Parathyroid adenoma (tissue), 2 donors: ENCODE measurements around the gene RAG2.

ENCODE experiments used
- H2AFZ ChIP-seq: fragments of 300-600 bp; sonication (generic); one replicate; pipeline ENCODE4 v1.7.0; 2017; ENCODE audit warnings: antibody characterized with exemption, mild to moderate bottlenecking
- H3K27ac ChIP-seq: fragments of 300-600 bp; sonication (generic); one replicate; pipeline ENCODE4 v1.7.0; 2017
- H3K27me3 ChIP-seq: fragments of 300-600 bp; sonication (generic); one replicate; pipeline ENCODE4 v1.7.0; 2017; ENCODE audit warnings: low read length; ENCODE audit not compliant: control insufficient read depth, insufficient read depth
- H3K36me3 ChIP-seq: fragments of 300-600 bp; sonication (generic); one replicate; pipeline ENCODE4 v1.7.0; 2017; ENCODE audit warnings: low read length; ENCODE audit not compliant: control insufficient read depth, insufficient read depth
- H3K4me1 ChIP-seq: fragments of 300-600 bp; sonication (generic); one replicate; pipeline ENCODE4 v1.7.0; 2017; ENCODE audit warnings: control low read depth
- H3K4me2 ChIP-seq: fragments of 300-600 bp; sonication (generic); one replicate; pipeline ENCODE4 v1.7.0; 2017; ENCODE audit warnings: low read length
- H3K4me3 ChIP-seq: fragments of 300-600 bp; sonication (generic); one replicate; pipeline ENCODE4 v1.7.0; 2017; ENCODE audit warnings: low read depth, low read length
- H3K79me2 ChIP-seq: fragments of 300-600 bp; sonication (generic); one replicate; pipeline ENCODE4 v1.7.0; 2017; ENCODE audit warnings: control low read depth
- H3K9ac ChIP-seq: fragments of 300-600 bp; sonication (generic); one replicate; pipeline ENCODE4 v1.7.0; 2017; ENCODE audit warnings: mild to moderate bottlenecking
- H3K9me3 ChIP-seq: fragments of 300-600 bp; sonication (generic); one replicate; pipeline ENCODE4 v1.7.0; 2017; ENCODE audit warnings: low read length; ENCODE audit not compliant: control insufficient read depth
- TF ChIP-seq, protein P1 (sequence below): fragments of 300-600 bp; sonication (generic); IDR thresholded peaks from one replicate; pipeline ENCODE4 v1.7.0; 2017; ENCODE audit warnings: antibody characterized with exemption, mild to moderate bottlenecking
- donor health status: primary hyperparathyroidism.

The RAG2 gene

GRCh38 chr11:36628141-36628540, 30.1 kb upstream of the RAG2 start:
- Histone ChIP-seq H3K9ac (no peak overlapping the region), H3K4me2 (no peak overlapping the region)
- TF ChIP-seq, protein P1, sequence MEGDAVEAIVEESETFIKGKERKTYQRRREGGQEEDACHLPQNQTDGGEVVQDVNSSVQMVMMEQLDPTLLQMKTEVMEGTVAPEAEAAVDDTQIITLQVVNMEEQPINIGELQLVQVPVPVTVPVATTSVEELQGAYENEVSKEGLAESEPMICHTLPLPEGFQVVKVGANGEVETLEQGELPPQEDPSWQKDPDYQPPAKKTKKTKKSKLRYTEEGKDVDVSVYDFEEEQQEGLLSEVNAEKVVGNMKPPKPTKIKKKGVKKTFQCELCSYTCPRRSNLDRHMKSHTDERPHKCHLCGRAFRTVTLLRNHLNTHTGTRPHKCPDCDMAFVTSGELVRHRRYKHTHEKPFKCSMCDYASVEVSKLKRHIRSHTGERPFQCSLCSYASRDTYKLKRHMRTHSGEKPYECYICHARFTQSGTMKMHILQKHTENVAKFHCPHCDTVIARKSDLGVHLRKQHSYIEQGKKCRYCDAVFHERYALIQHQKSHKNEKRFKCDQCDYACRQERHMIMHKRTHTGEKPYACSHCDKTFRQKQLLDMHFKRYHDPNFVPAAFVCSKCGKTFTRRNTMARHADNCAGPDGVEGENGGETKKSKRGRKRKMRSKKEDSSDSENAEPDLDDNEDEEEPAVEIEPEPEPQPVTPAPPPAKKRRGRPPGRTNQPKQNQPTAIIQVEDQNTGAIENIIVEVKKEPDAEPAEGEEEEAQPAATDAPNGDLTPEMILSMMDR: no peak

DNA sequence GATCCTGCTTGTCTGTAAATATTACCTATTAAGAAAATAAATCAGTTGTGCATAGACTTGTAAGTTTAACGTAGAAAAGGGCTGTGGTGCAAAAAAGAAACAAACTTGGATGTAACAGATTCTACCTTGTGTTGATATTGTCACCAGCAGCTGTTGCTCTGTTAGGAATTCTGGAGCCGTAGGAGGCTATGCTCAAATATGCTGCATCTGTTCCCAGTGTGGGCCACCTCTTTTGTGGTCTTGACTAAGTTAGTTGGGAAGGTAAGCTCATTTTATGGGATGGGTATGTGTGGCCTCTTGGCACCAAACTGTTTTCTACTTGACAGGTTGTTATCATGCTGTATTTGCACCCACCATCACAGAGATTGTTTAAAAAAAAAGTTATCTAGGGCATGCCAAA, 29.4 kb upstream of the RAG2 start:
- Histone ChIP-seq H3K79me2 (no peaks in the 10 kb centered on the region), H3K4me2 (no peak overlapping the region), H2AFZ (no peak overlapping the region), H3K27me3 (no peaks in the 10 kb centered on the region), H3K4me3 (no peak overlapping the region), H3K9me3 (no peaks in the 10 kb centered on the region), H3K4me1 (no peaks in the 10 kb centered on the region), H3K9ac (no peak overlapping the region), H3K27ac (no peak overlapping the region), H3K36me3 (no peaks in the 10 kb centered on the region)
- TF ChIP-seq, protein P1: no peak

More at GRCh38 chr11:36628141-36628540, 30.1 kb upstream of the RAG2 start:
- no peaks in the 10 kb centered on the region for H3K79me2 ChIP-seq
- H3K4me1 ChIP-seq: no peaks in the 10 kb centered on the region
- H3K36me3 ChIP-seq: no peaks in the 10 kb centered on the region
- no peak overlapping the region for H3K4me3 ChIP-seq
- H2AFZ ChIP-seq: no peak overlapping the region
- no peaks in the 10 kb centered on the region for H3K9me3 ChIP-seq
- no peak overlapping the region for H3K27ac ChIP-seq
- no peaks in the 10 kb centered on the region for H3K27me3 ChIP-seq

- Histone ChIP-seq H3K4me1 (no peaks in the 10 kb centered on the region), H3K79me2 (no peaks in the 10 kb centered on the region), H3K4me3 (no peak overlapping the region), H3K9ac (no peak overlapping the region), H3K27me3 (no peaks in the 10 kb centered on the region), H2AFZ (no peak overlapping the region), H3K4me2 (no peak overlapping the region), H3K9me3 (no peaks in the 10 kb centered on the region), H3K27ac (no peak overlapping the region), H3K36me3 (no peaks in the 10 kb centered on the region)
- TF ChIP-seq, protein P1: no peak
Observed at GRCh38 chr11:36627006-36627405, 29.0 kb upstream of the RAG2 start.

DNA sequence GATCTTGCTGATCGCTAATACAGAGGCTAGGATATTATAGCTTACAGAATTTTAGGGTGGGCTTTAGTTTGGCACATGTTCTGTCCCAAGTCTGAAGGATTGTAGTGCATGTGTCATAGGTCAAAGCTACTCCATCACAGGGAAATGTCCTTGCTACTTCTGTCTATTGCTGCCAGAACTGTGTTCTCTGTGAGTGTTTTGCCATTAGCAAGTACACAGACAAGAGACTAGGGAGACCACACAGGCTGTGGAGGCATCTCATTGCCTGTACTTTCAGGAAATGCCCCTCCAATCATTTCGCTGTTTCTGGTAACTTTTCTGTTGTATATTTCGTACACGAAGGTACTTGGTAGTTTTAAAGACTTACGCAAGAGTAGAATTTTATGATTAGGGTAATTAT, 25.5 kb upstream of the RAG2 start:
- no peak overlapping the region for H3K4me2 ChIP-seq
- TF ChIP-seq, protein P1: no peak
- H3K36me3 ChIP-seq: no peaks in the 10 kb centered on the region
- no peak overlapping the region for H2AFZ ChIP-seq
- H3K79me2 ChIP-seq: no peaks in the 10 kb centered on the region
- no peaks in the 10 kb centered on the region for H3K9me3 ChIP-seq
- H3K9ac ChIP-seq: no peak overlapping the region
- no peaks in the 10 kb centered on the region for H3K27me3 ChIP-seq
- H3K4me1 ChIP-seq: no peaks in the 10 kb centered on the region
- H3K27ac ChIP-seq: no peak overlapping the region
- H3K4me3 ChIP-seq: no peak overlapping the region

- H3K27ac ChIP-seq: no peak overlapping the region
- H3K9me3 ChIP-seq: no peaks in the 10 kb centered on the region
- no peaks in the 10 kb centered on the region for H3K4me1 ChIP-seq
- no peak overlapping the region for H3K4me2 ChIP-seq
- no peak overlapping the region for H2AFZ ChIP-seq
- no peaks in the 10 kb centered on the region for H3K36me3 ChIP-seq
- H3K9ac ChIP-seq: no peak overlapping the region
- TF ChIP-seq, protein P1: peak; percentile 36
- no peaks in the 10 kb centered on the region for H3K79me2 ChIP-seq
- no peaks in the 10 kb centered on the region for H3K27me3 ChIP-seq
- H3K4me3 ChIP-seq: no peak overlapping the region
Observed at GRCh38 chr11:36622431-36623136, 24.5 kb upstream of the RAG2 start.
